Globus pallidus (tissue), 1 donor: ENCODE data around the gene TIAL1.
A peak's percentile ranks its signal among the peaks of the same experiment; 100 is the strongest.
"Not testable (repeated sequence)": the region's sequence is repeated elsewhere in the genome, so short reads cannot be mapped to it uniquely, and the experiment has no call there.

Experiments
- DNase-seq: peaks from one replicate; pipeline ENCODE4 v3.0.0-alpha.2; 2015; ENCODE audit warnings: low spot score

The TIAL1 gene

GRCh38 chr10:119613741-119614140 lies 17.0 kb upstream of the TIAL1 start:
- no peak for DNase-seq

GRCh38 chr10:119611433-119611832 lies 14.7 kb upstream of the TIAL1 start:
- DNase-seq, result no peak

GRCh38 chr10:119609516-119609915 lies 12.8 kb upstream of the TIAL1 start:
- no peak for DNase-seq

GRCh38 chr10:119608316-119609155 lies 11.8 kb upstream of the TIAL1 start:
- DNase-seq, result peak; percentile 26

- no peak for DNase-seq
Observed at GRCh38 chr10:119604468-119604867, 7.7 kb upstream of the TIAL1 start.

- DNase-seq, result no peak
Observed at GRCh38 chr10:119602241-119603095, 5.7 kb upstream of the TIAL1 start.

GRCh38 chr10:119598397-119598796 lies 1.6 kb upstream of the TIAL1 start:
- DNase-seq, result no peak

- DNase-seq, result no peak
Observed at GRCh38 chr10:119597405-119598186, 832 bp upstream of the TIAL1 start.

GRCh38 chr10:119595676-119596515 lies 868 bp downstream of the TIAL1 start:
- DNase-seq, result peak; percentile 47

GRCh38 chr10:119595134-119595675 lies 1.6 kb downstream of the TIAL1 start:
- peak; percentile 14 for DNase-seq

GRCh38 chr10:119588071-119588470 lies 8.7 kb downstream of the TIAL1 start:
- no peak for DNase-seq

- no peak for DNase-seq
Observed at GRCh38 chr10:119578355-119578754, 18.4 kb downstream of the TIAL1 start.

- no peak for DNase-seq
Observed at GRCh38 chr10:119575991-119576390, 20.8 kb downstream of the TIAL1 start.

GRCh38 chr10:119575506-119575905 lies 21.3 kb downstream of the TIAL1 start:
- DNase-seq, result no peak

GRCh38 chr10:119567978-119568377 lies 28.8 kb downstream of the TIAL1 start:
- no peak for DNase-seq

- no peak for DNase-seq
Observed at GRCh38 chr10:119562097-119562496, 34.7 kb downstream of the TIAL1 start.

GRCh38 chr10:119559511-119559910 lies 37.3 kb downstream of the TIAL1 start:
- DNase-seq, result not testable (repeated sequence)

- DNase-seq, result not testable (repeated sequence)
Observed at GRCh38 chr10:119556081-119556480, 40.7 kb downstream of the TIAL1 start.

GRCh38 chr10:119555178-119555784 lies 41.5 kb downstream of the TIAL1 start:
- DNase-seq, result no peak

GRCh38 chr10:119550827-119551226 lies 45.9 kb downstream of the TIAL1 start:
- no peak for DNase-seq
